ENCODE results near the gene SNAPC1. TPM values are rescaled to one million over a fixed set of nuclear protein-coding genes. Genes with fewer than 3 reads are reported as not detected.

Gene SNAPC1
- total and polyA plus RNA-seq, 2 of the 13 experiments (the other 11 are each of a cell fraction or from before 2014, with no cell fraction given): 2.6 to 8.5 TPM

DNA sequence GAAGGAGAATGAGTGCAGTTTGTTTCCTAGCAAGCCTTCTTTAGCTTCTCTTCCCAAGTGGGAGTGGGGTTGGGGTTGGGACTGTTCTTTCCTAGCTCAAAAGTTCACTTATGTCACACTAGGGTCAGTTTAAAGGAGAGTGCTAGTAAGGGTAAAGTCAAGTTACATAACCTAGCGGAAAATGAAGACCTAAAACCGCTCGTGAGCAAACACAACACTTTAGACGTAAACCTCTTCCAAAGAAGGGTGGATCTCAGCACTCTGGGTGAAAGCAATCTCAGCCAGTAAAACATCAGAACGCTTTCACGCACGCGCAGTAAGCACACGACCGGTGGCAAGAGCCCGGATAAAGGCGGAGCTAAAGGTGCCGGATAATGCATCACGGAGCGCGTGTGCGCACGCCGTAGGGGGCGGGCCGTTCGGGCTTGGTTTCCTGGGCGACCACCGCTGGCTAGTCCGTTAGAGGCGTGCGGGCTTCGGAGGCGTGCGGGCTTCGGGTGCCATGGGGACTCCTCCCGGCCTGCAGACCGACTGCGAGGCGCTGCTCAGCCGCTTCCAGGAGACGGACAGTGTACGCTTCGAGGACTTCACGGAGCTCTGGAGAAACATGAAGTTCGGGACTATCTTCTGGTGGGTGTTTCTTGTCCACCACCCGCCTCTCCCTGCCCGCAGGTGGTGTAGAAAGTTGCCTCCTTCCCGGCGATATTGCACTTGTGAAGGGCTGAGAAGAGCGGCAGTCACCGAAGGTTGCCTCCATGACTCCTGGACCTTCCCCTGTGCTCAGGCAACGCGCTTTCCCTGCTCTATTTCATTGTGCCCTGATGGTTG is at the start of gene SNAPC1 (continued):
- TF ChIP-seq, protein P1, sequence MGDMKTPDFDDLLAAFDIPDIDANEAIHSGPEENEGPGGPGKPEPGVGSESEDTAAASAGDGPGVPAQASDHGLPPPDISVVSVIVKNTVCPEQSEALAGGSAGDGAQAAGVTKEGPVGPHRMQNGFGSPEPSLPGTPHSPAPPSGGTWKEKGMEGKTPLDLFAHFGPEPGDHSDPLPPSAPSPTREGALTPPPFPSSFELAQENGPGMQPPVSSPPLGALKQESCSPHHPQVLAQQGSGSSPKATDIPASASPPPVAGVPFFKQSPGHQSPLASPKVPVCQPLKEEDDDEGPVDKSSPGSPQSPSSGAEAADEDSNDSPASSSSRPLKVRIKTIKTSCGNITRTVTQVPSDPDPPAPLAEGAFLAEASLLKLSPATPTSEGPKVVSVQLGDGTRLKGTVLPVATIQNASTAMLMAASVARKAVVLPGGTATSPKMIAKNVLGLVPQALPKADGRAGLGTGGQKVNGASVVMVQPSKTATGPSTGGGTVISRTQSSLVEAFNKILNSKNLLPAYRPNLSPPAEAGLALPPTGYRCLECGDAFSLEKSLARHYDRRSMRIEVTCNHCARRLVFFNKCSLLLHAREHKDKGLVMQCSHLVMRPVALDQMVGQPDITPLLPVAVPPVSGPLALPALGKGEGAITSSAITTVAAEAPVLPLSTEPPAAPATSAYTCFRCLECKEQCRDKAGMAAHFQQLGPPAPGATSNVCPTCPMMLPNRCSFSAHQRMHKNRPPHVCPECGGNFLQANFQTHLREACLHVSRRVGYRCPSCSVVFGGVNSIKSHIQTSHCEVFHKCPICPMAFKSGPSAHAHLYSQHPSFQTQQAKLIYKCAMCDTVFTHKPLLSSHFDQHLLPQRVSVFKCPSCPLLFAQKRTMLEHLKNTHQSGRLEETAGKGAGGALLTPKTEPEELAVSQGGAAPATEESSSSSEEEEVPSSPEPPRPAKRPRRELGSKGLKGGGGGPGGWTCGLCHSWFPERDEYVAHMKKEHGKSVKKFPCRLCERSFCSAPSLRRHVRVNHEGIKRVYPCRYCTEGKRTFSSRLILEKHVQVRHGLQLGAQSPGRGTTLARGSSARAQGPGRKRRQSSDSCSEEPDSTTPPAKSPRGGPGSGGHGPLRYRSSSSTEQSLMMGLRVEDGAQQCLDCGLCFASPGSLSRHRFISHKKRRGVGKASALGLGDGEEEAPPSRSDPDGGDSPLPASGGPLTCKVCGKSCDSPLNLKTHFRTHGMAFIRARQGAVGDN (CRISPR knock-in tag; IDR thresholded peaks at IDR 0.05): peak; percentile 93
- TF ChIP-seq ZNF713 (CRISPR knock-in tag; IDR thresholded peaks at IDR 0.05) (no peak), BRCA1 (CRISPR knock-in tag; IDR thresholded peaks at IDR 0.05) (no peak), THAP11 (CRISPR knock-in tag; IDR thresholded peaks at IDR 0.05) (peak; percentile 71), RXRB (CRISPR knock-in tag; IDR thresholded peaks at IDR 0.05; ENCODE audit: borderline replicate concordance) (peak; percentile 27; the same call in 1 of the 2 replicates), PAX8 (CRISPR knock-in tag; IDR thresholded peaks at IDR 0.05; ENCODE audit: borderline replicate concordance) (0 out of 2 replicates have a peak, but pooled peaks have one; percentile 19), ADNP (CRISPR knock-in tag; IDR thresholded peaks at IDR 0.05) (no peak), ZNF746 (CRISPR knock-in tag; IDR thresholded peaks at IDR 0.05) (no peak), ZKSCAN5 (CRISPR knock-in tag; IDR thresholded peaks at IDR 0.05) (no peak), FOXC1 (CRISPR knock-in tag; IDR thresholded peaks at IDR 0.05; ENCODE audit: borderline replicate concordance) (no peak), ESRRA (CRISPR knock-in tag; IDR thresholded peaks at IDR 0.05; ENCODE audit: low read depth) (no peak; the same call in 1 of the 2 replicates), SYNCRIP (IDR thresholded peaks at IDR 0.05; ENCODE audit: insufficient read depth, low read depth, low read length) (no peak), SMAD3 (CRISPR knock-in tag; IDR thresholded peaks at IDR 0.05) (no peak)
- TF ChIP-seq, protein P2, sequence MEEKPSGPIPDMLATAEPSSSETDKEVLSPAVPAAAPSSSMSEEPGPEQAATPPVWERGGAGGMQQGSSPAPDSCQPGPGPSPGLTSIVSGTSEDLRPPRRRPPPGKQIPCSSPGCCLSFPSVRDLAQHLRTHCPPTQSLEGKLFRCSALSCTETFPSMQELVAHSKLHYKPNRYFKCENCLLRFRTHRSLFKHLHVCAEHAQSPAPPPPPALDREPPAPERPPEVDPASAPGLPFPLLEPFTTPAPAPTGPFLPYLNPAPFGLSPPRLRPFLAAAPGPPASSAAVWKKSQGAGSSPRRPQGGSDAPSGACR (CRISPR knock-in tag; IDR thresholded peaks at IDR 0.05): no peak
- TF ChIP-seq, protein P3, sequence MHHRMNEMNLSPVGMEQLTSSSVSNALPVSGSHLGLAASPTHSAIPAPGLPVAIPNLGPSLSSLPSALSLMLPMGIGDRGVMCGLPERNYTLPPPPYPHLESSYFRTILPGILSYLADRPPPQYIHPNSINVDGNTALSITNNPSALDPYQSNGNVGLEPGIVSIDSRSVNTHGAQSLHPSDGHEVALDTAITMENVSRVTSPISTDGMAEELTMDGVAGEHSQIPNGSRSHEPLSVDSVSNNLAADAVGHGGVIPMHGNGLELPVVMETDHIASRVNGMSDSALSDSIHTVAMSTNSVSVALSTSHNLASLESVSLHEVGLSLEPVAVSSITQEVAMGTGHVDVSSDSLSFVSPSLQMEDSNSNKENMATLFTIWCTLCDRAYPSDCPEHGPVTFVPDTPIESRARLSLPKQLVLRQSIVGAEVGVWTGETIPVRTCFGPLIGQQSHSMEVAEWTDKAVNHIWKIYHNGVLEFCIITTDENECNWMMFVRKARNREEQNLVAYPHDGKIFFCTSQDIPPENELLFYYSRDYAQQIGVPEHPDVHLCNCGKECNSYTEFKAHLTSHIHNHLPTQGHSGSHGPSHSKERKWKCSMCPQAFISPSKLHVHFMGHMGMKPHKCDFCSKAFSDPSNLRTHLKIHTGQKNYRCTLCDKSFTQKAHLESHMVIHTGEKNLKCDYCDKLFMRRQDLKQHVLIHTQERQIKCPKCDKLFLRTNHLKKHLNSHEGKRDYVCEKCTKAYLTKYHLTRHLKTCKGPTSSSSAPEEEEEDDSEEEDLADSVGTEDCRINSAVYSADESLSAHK (CRISPR knock-in tag; IDR thresholded peaks at IDR 0.05; ENCODE audit: borderline replicate concordance): no peak
- TF ChIP-seq, protein P4, sequence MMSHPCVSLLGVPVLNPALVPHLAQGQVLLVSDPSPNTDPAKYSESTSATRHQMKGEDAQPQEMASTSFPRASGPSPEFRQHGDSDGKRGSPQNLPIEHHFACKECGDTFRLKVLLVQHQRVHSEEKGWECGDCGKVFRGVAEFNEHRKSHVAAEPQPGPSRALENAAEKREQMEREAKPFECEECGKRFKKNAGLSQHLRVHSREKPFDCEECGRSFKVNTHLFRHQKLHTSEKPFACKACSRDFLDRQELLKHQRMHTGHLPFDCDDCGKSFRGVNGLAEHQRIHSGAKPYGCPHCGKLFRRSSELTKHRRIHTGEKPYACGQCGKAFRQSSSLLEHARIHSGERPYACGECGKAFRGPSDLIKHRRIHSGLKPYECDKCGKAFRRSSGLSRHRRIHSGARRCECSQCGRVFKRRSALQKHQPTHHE (CRISPR knock-in tag; IDR thresholded peaks at IDR 0.05; ENCODE audit: borderline replicate concordance): no peak
- TF ChIP-seq, protein P5, sequence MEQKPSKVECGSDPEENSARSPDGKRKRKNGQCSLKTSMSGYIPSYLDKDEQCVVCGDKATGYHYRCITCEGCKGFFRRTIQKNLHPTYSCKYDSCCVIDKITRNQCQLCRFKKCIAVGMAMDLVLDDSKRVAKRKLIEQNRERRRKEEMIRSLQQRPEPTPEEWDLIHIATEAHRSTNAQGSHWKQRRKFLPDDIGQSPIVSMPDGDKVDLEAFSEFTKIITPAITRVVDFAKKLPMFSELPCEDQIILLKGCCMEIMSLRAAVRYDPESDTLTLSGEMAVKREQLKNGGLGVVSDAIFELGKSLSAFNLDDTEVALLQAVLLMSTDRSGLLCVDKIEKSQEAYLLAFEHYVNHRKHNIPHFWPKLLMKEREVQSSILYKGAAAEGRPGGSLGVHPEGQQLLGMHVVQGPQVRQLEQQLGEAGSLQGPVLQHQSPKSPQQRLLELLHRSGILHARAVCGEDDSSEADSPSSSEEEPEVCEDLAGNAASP (CRISPR knock-in tag; IDR thresholded peaks at IDR 0.05; ENCODE audit: borderline replicate concordance): peak; percentile 21; the same call in 1 of the 2 replicates
